Dendritic cell treated with granulocyte-macrophage colony-stimulating factor and Interleukin-4, amounts not matched to agents 40 ng/mL and 50 ng/mL, for 4 days (primary cell): Measurements from ENCODE around the gene SIX5.

Source experiments
- H3K27ac Mint-ChIP-seq: one replicate; pipeline ENCODE4 v1.8.0; 2022; ENCODE audit warnings: mild to moderate bottlenecking, mixed read lengths
- H3K27me3 Mint-ChIP-seq: one replicate; pipeline ENCODE4 v1.8.0; 2022; ENCODE audit warnings: mild to moderate bottlenecking, mixed read lengths
- H3K36me3 Mint-ChIP-seq: one replicate; pipeline ENCODE4 v1.8.0; 2022; ENCODE audit warnings: low read depth, mixed read lengths
- H3K4me1 Mint-ChIP-seq: one replicate; pipeline ENCODE4 v1.8.0; 2022; ENCODE audit warnings: low read depth, mixed read lengths
- H3K4me3 Mint-ChIP-seq: one replicate; pipeline ENCODE4 v1.8.0; 2022; ENCODE audit warnings: mild to moderate bottlenecking, moderate library complexity, mixed read lengths
- H3K9me3 Mint-ChIP-seq: one replicate; pipeline ENCODE4 v1.8.0; 2022; ENCODE audit warnings: mixed read lengths
- intact Hi-C: fragments of 100-400 bp; cut with micrococcal nuclease; formaldehyde crosslinking; loops from one replicate; pipeline ENCODE4 v1.15.0; 2022

SIX5 gene

GRCh38 chr19:45768984-45769782 is at the start of gene SIX5:
TSS of gene SIX5 (minus strand) at chr19:45769252. CDS start at chr19:45768844, 408 bp downstream.
- Mint-ChIP-seq H3K4me3 (peak within 1 kb of the TSS; percentile 90), H3K27me3 (peaks cover 90% of the 10 kb centered on the region), H3K9me3 (no peaks in the 10 kb centered on the region), H3K27ac (peak within 1 kb of the TSS; percentile 88), H3K4me1 (peaks cover 46% of the 10 kb centered on the region), H3K36me3 (peaks cover 42% of the 10 kb centered on the region)
- intact Hi-C loops, result no loop called here

GRCh38 chr19:45817725-45818301 is 48.8 kb upstream of the SIX5 start:
- no peak overlapping the region for H3K4me3 Mint-ChIP-seq
- no peaks in the 10 kb centered on the region for H3K9me3 Mint-ChIP-seq
- intact Hi-C loops, result loop anchor here (5.0 kb wide), 1 partner anchor 64 kb away; no protein-coding TSS in a partner anchor
- H3K27me3 Mint-ChIP-seq, result peaks cover 43% of the 10 kb centered on the region
- H3K4me1 Mint-ChIP-seq, result peaks cover 15% of the 10 kb centered on the region
- peaks cover 75% of the 10 kb centered on the region for H3K36me3 Mint-ChIP-seq
- H3K27ac Mint-ChIP-seq, result no peak overlapping the region

- Mint-ChIP-seq H3K27me3 (peaks cover 50% of the 10 kb centered on the region), H3K4me3 (no peak overlapping the region), H3K9me3 (no peaks in the 10 kb centered on the region), H3K4me1 (peaks cover 15% of the 10 kb centered on the region), H3K27ac (no peak overlapping the region), H3K36me3 (peaks cover 68% of the 10 kb centered on the region)
- intact Hi-C loops, result loop anchor here (5.0 kb wide), 1 partner anchor 65 kb away; no protein-coding TSS in a partner anchor
Observed at GRCh38 chr19:45817010-45817724, 48.1 kb upstream of the SIX5 start.

GRCh38 chr19:45816236-45817009 is 47.4 kb upstream of the SIX5 start:
- Mint-ChIP-seq H3K4me3 (no peak overlapping the region), H3K4me1 (peaks cover 15% of the 10 kb centered on the region), H3K27ac (peak overlapping the region; percentile 25), H3K27me3 (peaks cover 53% of the 10 kb centered on the region), H3K9me3 (no peaks in the 10 kb centered on the region), H3K36me3 (peaks cover 61% of the 10 kb centered on the region)
- intact Hi-C loops, result loop anchor here (5.0 kb wide), 1 partner anchor 66 kb away; no protein-coding TSS in a partner anchor

GRCh38 chr19:45815481-45816216 is 46.6 kb upstream of the SIX5 start:
- peak overlapping the region; percentile 25 for H3K27ac Mint-ChIP-seq
- no peaks in the 10 kb centered on the region for H3K9me3 Mint-ChIP-seq
- peaks cover 60% of the 10 kb centered on the region for H3K27me3 Mint-ChIP-seq
- H3K4me1 Mint-ChIP-seq, result peaks cover 16% of the 10 kb centered on the region
- intact Hi-C loops, result loop anchor here (5.0 kb wide), 1 partner anchor 67 kb away; no protein-coding TSS in a partner anchor
- peaks cover 53% of the 10 kb centered on the region for H3K36me3 Mint-ChIP-seq
- peak overlapping the region; percentile 58 for H3K4me3 Mint-ChIP-seq

GRCh38 chr19:45814851-45815480 is 45.9 kb upstream of the SIX5 start, which contains the start of gene RSPH6A:
TSS of gene RSPH6A (minus strand) at chr19:45815308. CDS start at chr19:45815176, 132 bp downstream.
- Mint-ChIP-seq H3K4me3 (peak within 1 kb of the TSS; percentile 58), H3K4me1 (peaks cover 22% of the 10 kb centered on the region), H3K27ac (peak within 1 kb of the TSS; percentile 25), H3K27me3 (peaks cover 66% of the 10 kb centered on the region), H3K9me3 (no peaks in the 10 kb centered on the region), H3K36me3 (peaks cover 46% of the 10 kb centered on the region)
- intact Hi-C loops, result loop anchor here (5.0 kb wide), 1 partner anchor 67 kb away; no protein-coding TSS in a partner anchor

GRCh38 chr19:45814166-45814780 is 45.2 kb upstream of the SIX5 start:
- Mint-ChIP-seq H3K27me3 (peaks cover 70% of the 10 kb centered on the region), H3K9me3 (no peaks in the 10 kb centered on the region), H3K27ac (no peak overlapping the region), H3K36me3 (peaks cover 39% of the 10 kb centered on the region), H3K4me1 (peaks cover 28% of the 10 kb centered on the region), H3K4me3 (no peak overlapping the region)
- intact Hi-C loops, result no loop called here

- Mint-ChIP-seq H3K27me3 (peaks cover 82% of the 10 kb centered on the region), H3K36me3 (peaks cover 19% of the 10 kb centered on the region), H3K27ac (no peak overlapping the region), H3K9me3 (no peaks in the 10 kb centered on the region), H3K4me3 (no peak overlapping the region), H3K4me1 (peaks cover 25% of the 10 kb centered on the region)
- intact Hi-C loops, result no loop called here
Observed at GRCh38 chr19:45812297-45812696, 43.2 kb upstream of the SIX5 start.

GRCh38 chr19:45809643-45810159 is 40.6 kb upstream of the SIX5 start:
- intact Hi-C loops, result no loop called here
- Mint-ChIP-seq H3K9me3 (no peaks in the 10 kb centered on the region), H3K4me3 (no peak overlapping the region), H3K27ac (no peak overlapping the region), H3K27me3 (peaks cover 77% of the 10 kb centered on the region), H3K4me1 (peaks cover 26% of the 10 kb centered on the region), H3K36me3 (no peaks in the 10 kb centered on the region)

GRCh38 chr19:45805719-45806118 is 36.7 kb upstream of the SIX5 start:
- no peaks in the 10 kb centered on the region for H3K9me3 Mint-ChIP-seq
- peaks cover 82% of the 10 kb centered on the region for H3K27me3 Mint-ChIP-seq
- no peaks in the 10 kb centered on the region for H3K36me3 Mint-ChIP-seq
- H3K27ac Mint-ChIP-seq, result no peak overlapping the region
- H3K4me1 Mint-ChIP-seq, result peaks cover 25% of the 10 kb centered on the region
- intact Hi-C loops, result no loop called here
- H3K4me3 Mint-ChIP-seq, result no peak overlapping the region

- Mint-ChIP-seq H3K36me3 (no peaks in the 10 kb centered on the region), H3K27me3 (peaks cover 84% of the 10 kb centered on the region), H3K4me1 (peaks cover 25% of the 10 kb centered on the region), H3K9me3 (no peaks in the 10 kb centered on the region), H3K27ac (no peak overlapping the region), H3K4me3 (no peak overlapping the region)
- intact Hi-C loops, result no loop called here
Observed at GRCh38 chr19:45804959-45805230, 35.8 kb upstream of the SIX5 start.
